HEK293 (cell line): ENCODE results near the gene PAQR8.

Experiments
- CTCF ChIA-PET: fragments of 350-600 bp; formaldehyde crosslinking; extraction: SDS; loops from one replicate; lab custom pipeline; 2021; ENCODE audit warnings: antibody characterized with exemption; lab: Yijun Ruan, JAX
- POLR2A ChIA-PET: fragments of 300-600 bp; formaldehyde crosslinking; extraction: SDS; loops from one replicate; lab custom pipeline; 2020; ENCODE audit warnings: antibody characterized with exemption, inconsistent platforms; lab: Yijun Ruan, JAX
- H3K27ac ChIP-seq: fragments of 200-500 bp; sonication (Bioruptor generic); 2 replicates; pipeline ENCODE4 v1.5.1; 2014; ENCODE audit warnings: low read depth, low read length, control low read depth, inconsistent platforms; ENCODE audit errors: extremely low read depth
- H3K36me3 ChIP-seq, 2 experiments: fragments of 200-500 bp in 1 of 2; sonication (Bioruptor generic) in 1 of 2; 1 replicate in 1 of 2; 2 replicates in 1 of 2; pipeline ENCODE4 v1.5.1; 2014 to 2017; ENCODE audit warnings: inconsistent platforms in 2 of 2, low read length in 2 of 2; ENCODE audit not compliant: control insufficient read depth in 2 of 2, insufficient read depth in 1 of 2
- H3K4me1 ChIP-seq: fragments of 200-500 bp; sonication (Bioruptor generic); 2 replicates; pipeline ENCODE4 v1.5.1; 2014; ENCODE audit warnings: mild to moderate bottlenecking, low read length, inconsistent platforms; ENCODE audit not compliant: control insufficient read depth, insufficient read depth
- H3K4me3 ChIP-seq: 2 replicates; pipeline ENCODE4 v1.5.1; 2011; ENCODE audit warnings: low read depth, mild to moderate bottlenecking, control low read depth, low read length, moderate library complexity
- H3K9me3 ChIP-seq: fragments of 200-500 bp; sonication (Bioruptor generic); 2 replicates; pipeline ENCODE4 v1.5.1; 2014; ENCODE audit warnings: low read depth, low read length, inconsistent platforms; ENCODE audit not compliant: control insufficient read depth, insufficient read depth
- AEBP2 ChIP-seq: fragments of 450-650 bp; formaldehyde crosslinking; IDR thresholded peaks from 2 replicates; pipeline ENCODE4 v1.5.1; 2016; ENCODE audit warnings: missing biosample characterization, missing genetic modification characterization, borderline replicate concordance
- KLF8 ChIP-seq: fragments of 450-650 bp; formaldehyde crosslinking; IDR thresholded peaks from 2 replicates; pipeline ENCODE4 v1.5.1; 2016; ENCODE audit warnings: missing biosample characterization, missing genetic modification characterization
- MEIS1 ChIP-seq: sonication (generic); formaldehyde crosslinking; IDR thresholded peaks from 2 replicates; pipeline ENCODE4 v1.8.1; 2022; ENCODE audit warnings: missing genetic modification reagents, mild to moderate bottlenecking, borderline replicate concordance
- SALL2 ChIP-seq: fragments of 450-650 bp; formaldehyde crosslinking; IDR thresholded peaks from 2 replicates; pipeline ENCODE4 v1.5.0; 2017; ENCODE audit warnings: missing biosample characterization, mild to moderate bottlenecking, missing genetic modification characterization, borderline replicate concordance
- YY1 ChIP-seq: fragments of 450-650 bp; formaldehyde crosslinking; IDR thresholded peaks from 2 replicates; pipeline ENCODE4 v1.5.1; 2018; ENCODE audit warnings: missing biosample characterization, missing genetic modification characterization
- YY2 ChIP-seq: fragments of 450-650 bp; formaldehyde crosslinking; IDR thresholded peaks from 2 replicates; pipeline ENCODE4 v1.5.1; 2016; ENCODE audit warnings: missing biosample characterization, missing genetic modification characterization
- ZBTB17 ChIP-seq: fragments of 450-650 bp; formaldehyde crosslinking; IDR thresholded peaks from 2 replicates; pipeline ENCODE4 v1.5.1; 2016; ENCODE audit warnings: missing biosample characterization, missing genetic modification characterization
- ZBTB20 ChIP-seq: fragments of 450-650 bp; formaldehyde crosslinking; IDR thresholded peaks from 2 replicates; pipeline ENCODE4 v1.5.1; 2016; ENCODE audit warnings: missing biosample characterization, missing genetic modification characterization
- ZBTB26 ChIP-seq: fragments of 450-650 bp; formaldehyde crosslinking; optimal IDR thresholded peaks from 2 replicates; pipeline ENCODE3; 2016; ENCODE audit warnings: missing biosample characterization, mild to moderate bottlenecking, missing genetic modification characterization
- ZFP41 ChIP-seq: fragments of 450-650 bp; formaldehyde crosslinking; IDR thresholded peaks from 2 replicates; pipeline ENCODE4 v1.5.1; 2016; ENCODE audit warnings: missing biosample characterization, missing genetic modification characterization, borderline replicate concordance
- ZNF132 ChIP-seq: fragments of 450-650 bp; formaldehyde crosslinking; IDR thresholded peaks from 2 replicates; pipeline ENCODE4 v1.5.1; 2017; ENCODE audit warnings: missing biosample characterization, missing genetic modification characterization, borderline replicate concordance
- ZNF140 ChIP-seq: fragments of 450-650 bp; formaldehyde crosslinking; IDR thresholded peaks from 2 replicates; pipeline ENCODE4 v1.5.1; 2016; ENCODE audit warnings: missing biosample characterization, missing genetic modification characterization
- ZNF157 ChIP-seq: fragments of 450-650 bp; formaldehyde crosslinking; IDR thresholded peaks from 2 replicates; pipeline ENCODE4 v1.5.1; 2016; ENCODE audit warnings: missing biosample characterization, missing genetic modification characterization
- ZNF211 ChIP-seq: fragments of 450-650 bp; formaldehyde crosslinking; IDR thresholded peaks from 2 replicates; pipeline ENCODE4 v1.5.1; 2016; ENCODE audit warnings: low read depth, missing biosample characterization, missing genetic modification characterization
- ZNF239 ChIP-seq: fragments of 450-650 bp; formaldehyde crosslinking; IDR thresholded peaks from 2 replicates; pipeline ENCODE4 v1.5.1; 2016; ENCODE audit warnings: missing biosample characterization, missing genetic modification characterization
- ZNF24 ChIP-seq: fragments of 450-650 bp; formaldehyde crosslinking; IDR thresholded peaks from 2 replicates; pipeline ENCODE4 v1.5.1; 2016; ENCODE audit warnings: missing biosample characterization, missing genetic modification characterization
- ZNF394 ChIP-seq: fragments of 450-650 bp; formaldehyde crosslinking; IDR thresholded peaks from 2 replicates; pipeline ENCODE4 v1.5.1; 2016; ENCODE audit warnings: missing biosample characterization, missing genetic modification characterization, mild to moderate bottlenecking, moderate library complexity, borderline replicate concordance
- ZNF398 ChIP-seq: fragments of 450-650 bp; formaldehyde crosslinking; IDR thresholded peaks from 2 replicates; pipeline ENCODE4 v1.5.1; 2017; ENCODE audit warnings: missing biosample characterization, missing genetic modification characterization
- ZNF521 ChIP-seq: fragments of 450-650 bp; formaldehyde crosslinking; IDR thresholded peaks from 2 replicates; pipeline ENCODE4 v1.5.1; 2017; ENCODE audit warnings: missing biosample characterization, mild to moderate bottlenecking, missing genetic modification characterization
- ZNF571 ChIP-seq: fragments of 450-650 bp; formaldehyde crosslinking; IDR thresholded peaks from 2 replicates; pipeline ENCODE4 v1.5.0; 2017; ENCODE audit warnings: missing biosample characterization, missing genetic modification characterization
- ZNF626 ChIP-seq: fragments of 450-650 bp; sonication (Bioruptor Pico); formaldehyde crosslinking; IDR thresholded peaks from 2 replicates; pipeline ENCODE4 v1.5.1; 2018; ENCODE audit warnings: missing biosample characterization, missing genetic modification characterization, inconsistent platforms
- ZNF629 ChIP-seq: fragments of 450-650 bp; formaldehyde crosslinking; IDR thresholded peaks from 2 replicates; pipeline ENCODE4 v1.5.1; 2017; ENCODE audit warnings: missing biosample characterization, missing genetic modification characterization
- TF ChIP-seq, protein P1 (sequence below): fragments of 450-650 bp; formaldehyde crosslinking; IDR thresholded peaks from 2 replicates; pipeline ENCODE4 v1.5.1; 2017; ENCODE audit warnings: missing biosample characterization, missing genetic modification characterization

PAQR8 gene

DNA sequence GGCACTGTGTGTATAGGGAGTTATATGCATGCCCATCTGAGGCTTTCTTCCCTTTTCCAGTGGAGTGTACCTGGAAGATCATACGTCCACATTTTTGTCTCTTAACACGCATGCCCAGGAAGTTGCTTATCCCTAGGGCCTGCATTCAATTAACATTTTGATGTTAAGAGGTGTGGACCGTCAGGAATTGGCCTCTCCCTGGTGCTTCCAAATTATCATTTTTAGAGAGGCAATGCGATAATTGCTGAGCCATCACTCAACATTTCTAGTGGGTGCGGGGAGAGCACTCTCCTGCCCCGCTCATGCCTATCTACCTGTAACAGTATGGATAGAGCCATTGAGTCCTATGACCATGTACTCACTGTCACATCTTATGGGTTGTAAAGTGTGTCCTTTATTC, 37.8 kb upstream of the PAQR8 start:
- ChIA-PET POLR2A (no interaction called here), CTCF (no interaction called here)
- H3K9me3 ChIP-seq = no peaks in the 10 kb centered on the region
- TF ChIP-seq ZNF521 (tag by site-specific recombination) = no peak
- no peak for TF ChIP-seq SALL2 (tag by site-specific recombination)
- TF ChIP-seq ZBTB20 (tag by site-specific recombination) = no peak
- no peak for TF ChIP-seq ZNF157 (tag by site-specific recombination)
- TF ChIP-seq ZNF398 = no peak
- TF ChIP-seq ZBTB26 = no peak
- no peak for TF ChIP-seq AEBP2 (tag by site-specific recombination)
- TF ChIP-seq ZFP41 (tag by site-specific recombination) = no peak
- no peak for TF ChIP-seq ZNF211 (tag by site-specific recombination)
- TF ChIP-seq MEIS1 (CRISPR knock-in tag) = no peak
- TF ChIP-seq YY1 = no peak
- no peak for TF ChIP-seq ZNF140 (tag by site-specific recombination)
- TF ChIP-seq ZNF24 (tag by site-specific recombination) = no peak
- no peak for TF ChIP-seq ZNF626
- no peak overlapping the region for H3K4me3 ChIP-seq
- no peak overlapping the region for H3K27ac ChIP-seq
- H3K36me3 ChIP-seq = no peaks in the 10 kb centered on the region
- 0 out of 2 replicates have a peak, but pooled peaks cover 2% of the 10 kb centered on the region for H3K4me1 ChIP-seq

GRCh38 chr6:52325695-52326471, 36.1 kb upstream of the PAQR8 start:
- Histone ChIP-seq H3K36me3 (no peaks in the 10 kb centered on the region), H3K9me3 (no peaks in the 10 kb centered on the region)
- CTCF ChIA-PET = interaction anchor here (0.5 kb wide), 1 partner anchor 28 kb away, joined by 3 read pairs; no protein-coding TSS in a partner anchor
- TF ChIP-seq, protein P1, sequence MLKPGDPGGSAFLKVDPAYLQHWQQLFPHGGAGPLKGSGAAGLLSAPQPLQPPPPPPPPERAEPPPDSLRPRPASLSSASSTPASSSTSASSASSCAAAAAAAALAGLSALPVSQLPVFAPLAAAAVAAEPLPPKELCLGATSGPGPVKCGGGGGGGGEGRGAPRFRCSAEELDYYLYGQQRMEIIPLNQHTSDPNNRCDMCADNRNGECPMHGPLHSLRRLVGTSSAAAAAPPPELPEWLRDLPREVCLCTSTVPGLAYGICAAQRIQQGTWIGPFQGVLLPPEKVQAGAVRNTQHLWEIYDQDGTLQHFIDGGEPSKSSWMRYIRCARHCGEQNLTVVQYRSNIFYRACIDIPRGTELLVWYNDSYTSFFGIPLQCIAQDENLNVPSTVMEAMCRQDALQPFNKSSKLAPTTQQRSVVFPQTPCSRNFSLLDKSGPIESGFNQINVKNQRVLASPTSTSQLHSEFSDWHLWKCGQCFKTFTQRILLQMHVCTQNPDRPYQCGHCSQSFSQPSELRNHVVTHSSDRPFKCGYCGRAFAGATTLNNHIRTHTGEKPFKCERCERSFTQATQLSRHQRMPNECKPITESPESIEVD (tag by site-specific recombination) = no peak
- TF ChIP-seq ZNF394 (tag by site-specific recombination) (no peak), KLF8 (tag by site-specific recombination) (no peak), ZNF239 (no peak), ZBTB26 (no peak), YY1 (no peak), ZNF629 (tag by site-specific recombination) (no peak), YY2 (tag by site-specific recombination) (no peak), ZNF571 (tag by site-specific recombination) (no peak), ZNF132 (no peak), ZBTB17 (no peak)
- TF ChIP-seq, all 188 proteins: peak for 0
- Histone ChIP-seq H3K4me3 (no peak overlapping the region), H3K4me1 (peaks cover 6% of the 10 kb centered on the region; the same call in 1 of the 2 replicates), H3K27ac (no peak overlapping the region)
- POLR2A ChIA-PET = no interaction called here
